Thyroid gland (tissue), 4 donors: ENCODE measurements around the gene PKIB. TPM values are rescaled to one million over a fixed set of nuclear protein-coding genes. Genes with fewer than 3 reads are reported as not detected.

Experiments
- DNase-seq, 2 donors: peaks; one replicate each; pipeline ENCODE4 v3.0.0-alpha.2; 2019
- H3K27ac ChIP-seq, 3 donors: fragments of 200-600 bp; sonication (generic); 1 replicate in 2 of 3; 2 replicates in 1 of 3; pipeline ENCODE4 v1.5.1; 2016 to 2019; ENCODE audit warnings: mild to moderate bottlenecking in 1 of 3, moderate library complexity in 1 of 3
- H3K27me3 ChIP-seq: fragments of 200-600 bp; sonication (generic); one replicate; pipeline ENCODE4 v1.5.1; 2019
- H3K36me3 ChIP-seq, 2 donors: fragments of 200-600 bp; sonication (generic); one replicate each; pipeline ENCODE4 v1.5.1; 2016 to 2019
- H3K4me1 ChIP-seq, 2 donors: fragments of 200-600 bp; sonication (generic); one replicate each; pipeline ENCODE4 v1.5.1; 2017 to 2019
- H3K4me3 ChIP-seq, 3 donors: fragments of 200-600 bp; sonication (generic); replicated peaks in 1 of 3; 1 replicate in 2 of 3; 2 replicates in 1 of 3; pipeline ENCODE4 v1.5.1; 2016; ENCODE audit warnings: mild to moderate bottlenecking in 1 of 3
- H3K9me3 ChIP-seq: fragments of 200-600 bp; sonication (generic); one replicate; pipeline ENCODE4 v1.5.1; 2017
- POLR2A ChIP-seq, 2 donors: fragments of 450-650 bp; IDR thresholded peaks; one replicate each; pipeline ENCODE4 v1.6.1; 2017; ENCODE audit warnings: antibody characterized with exemption in 2 of 2, mild to moderate bottlenecking in 2 of 2, moderate library complexity in 1 of 2
- WGBS, 2 donors: methylation state at CpG; one replicate each; pipeline ENCODE4 v1.1.5; 2017; 5-methylcytosine and 5-hydroxymethylcytosine counted together
- intact Hi-C: fragments of 100-400 bp; cut with DNase I; formaldehyde crosslinking; loops from one replicate; pipeline ENCODE4 v1.15.1; 2023
- total RNA-seq, 4 donors: library from RNA; depleted of rRNA; stranded (reverse); fragments of >200 nt; gene quantifications; one replicate each; pipeline ENCODE4 v1.2.3, GENCODE V29; 2016
- TF ChIP-seq, protein P1 (sequence below), 6 experiments: fragments of 200-600 bp in 3 of 6; fragments of 450-650 bp in 3 of 6; sonication (generic) in 3 of 6; IDR thresholded peaks; one replicate each; pipeline ENCODE4 v1.5.1; 2016 to 2019; ENCODE audit warnings: antibody characterized with exemption in 6 of 6, mild to moderate bottlenecking in 2 of 6, inconsistent platforms in 1 of 6, moderate library complexity in 1 of 6

The PKIB gene
- total RNA-seq, 4 donors from 2014 or later = 0.83 to 3.0 (median 1.5) TPM

DNA sequence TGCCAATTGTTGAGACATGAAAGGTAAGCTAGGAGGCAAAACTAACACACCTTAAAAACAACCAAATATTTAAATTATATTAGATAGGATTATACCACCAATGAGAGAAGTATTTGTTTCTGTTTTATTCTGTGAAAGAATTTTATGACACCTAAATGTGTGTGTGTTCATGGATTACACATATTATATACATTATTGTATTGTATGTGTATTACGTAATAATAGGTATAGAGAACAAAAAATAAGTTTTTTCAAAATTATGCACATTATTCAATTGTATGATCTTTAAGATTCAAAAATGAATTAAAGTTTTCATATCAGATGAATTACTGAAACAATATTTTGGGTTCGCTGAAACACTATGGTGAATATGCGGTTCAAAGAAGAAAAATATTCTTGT, 85.0 kb downstream of the PKIB start:
- Histone ChIP-seq H3K27me3 (no peaks in the 10 kb centered on the region), H3K4me1 (no peaks in the 10 kb centered on the region), H3K36me3 (no peaks in the 10 kb centered on the region), H3K9me3 (no peaks in the 10 kb centered on the region), H3K4me3 (no peak overlapping the region), H3K27ac (no peak overlapping the region)
- intact Hi-C loops = no loop called here
- TF ChIP-seq, protein P1, sequence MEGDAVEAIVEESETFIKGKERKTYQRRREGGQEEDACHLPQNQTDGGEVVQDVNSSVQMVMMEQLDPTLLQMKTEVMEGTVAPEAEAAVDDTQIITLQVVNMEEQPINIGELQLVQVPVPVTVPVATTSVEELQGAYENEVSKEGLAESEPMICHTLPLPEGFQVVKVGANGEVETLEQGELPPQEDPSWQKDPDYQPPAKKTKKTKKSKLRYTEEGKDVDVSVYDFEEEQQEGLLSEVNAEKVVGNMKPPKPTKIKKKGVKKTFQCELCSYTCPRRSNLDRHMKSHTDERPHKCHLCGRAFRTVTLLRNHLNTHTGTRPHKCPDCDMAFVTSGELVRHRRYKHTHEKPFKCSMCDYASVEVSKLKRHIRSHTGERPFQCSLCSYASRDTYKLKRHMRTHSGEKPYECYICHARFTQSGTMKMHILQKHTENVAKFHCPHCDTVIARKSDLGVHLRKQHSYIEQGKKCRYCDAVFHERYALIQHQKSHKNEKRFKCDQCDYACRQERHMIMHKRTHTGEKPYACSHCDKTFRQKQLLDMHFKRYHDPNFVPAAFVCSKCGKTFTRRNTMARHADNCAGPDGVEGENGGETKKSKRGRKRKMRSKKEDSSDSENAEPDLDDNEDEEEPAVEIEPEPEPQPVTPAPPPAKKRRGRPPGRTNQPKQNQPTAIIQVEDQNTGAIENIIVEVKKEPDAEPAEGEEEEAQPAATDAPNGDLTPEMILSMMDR (IDR thresholded peaks at IDR 0.05) = no peak
- no peak for TF ChIP-seq POLR2A (IDR thresholded peaks at IDR 0.05)
- DNase-seq = no peak
- 63 to 73% methylated on average over 3 of the region's 3 CpGs for WGBS, 2 donors

DNA sequence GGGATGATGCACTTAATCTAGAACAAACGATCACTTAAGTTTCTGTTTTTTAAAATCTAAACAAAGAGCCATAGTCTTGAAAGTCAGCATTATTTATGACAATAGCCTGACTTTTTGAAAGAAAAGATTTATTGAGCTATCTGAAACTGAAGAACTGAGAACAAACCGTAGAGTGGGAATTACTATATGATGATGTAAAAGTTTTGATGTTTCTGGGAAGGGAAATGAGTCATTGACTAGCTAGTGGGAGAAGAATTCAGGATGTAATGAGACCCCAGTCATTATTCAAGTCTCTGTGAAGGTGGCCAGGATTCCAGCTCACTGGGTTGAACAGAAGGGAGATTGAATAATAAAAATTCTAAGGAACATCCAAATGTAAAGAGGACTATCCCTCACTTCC, 85.9 kb downstream of the PKIB start:
- 60 to 67% methylated on average over 2 of the region's 2 CpGs for WGBS, 2 donors
- no peak overlapping the region for H3K4me3 ChIP-seq
- intact Hi-C loops = no loop called here
- no peaks in the 10 kb centered on the region for H3K36me3 ChIP-seq
- no peaks in the 10 kb centered on the region for H3K9me3 ChIP-seq
- no peaks in the 10 kb centered on the region for H3K4me1 ChIP-seq
- TF ChIP-seq, protein P1 (IDR thresholded peaks at IDR 0.05) = no peak
- no peak for TF ChIP-seq POLR2A (IDR thresholded peaks at IDR 0.05)
- no peaks in the 10 kb centered on the region for H3K27me3 ChIP-seq
- no peak overlapping the region for H3K27ac ChIP-seq
- DNase-seq = no peak

DNA sequence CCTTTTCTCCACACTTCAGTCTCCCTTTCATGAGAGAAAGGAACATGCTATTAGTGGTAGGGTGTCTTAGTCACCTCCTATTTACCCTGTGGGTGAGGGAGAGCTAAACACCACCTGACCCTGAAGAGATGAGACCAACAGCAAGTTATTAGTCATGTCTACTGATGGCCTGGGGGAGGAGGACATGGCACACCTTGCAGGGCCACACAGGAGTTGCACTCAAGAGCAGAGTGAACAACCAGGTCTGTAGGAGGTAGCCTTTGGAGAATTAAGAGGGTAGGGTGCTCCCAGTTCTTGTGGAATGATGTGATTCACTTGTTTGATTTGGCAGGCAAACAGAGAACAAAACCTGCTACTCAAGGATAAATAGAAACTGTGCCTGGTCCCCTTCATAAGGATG, 86.6 kb downstream of the PKIB start:
- H3K36me3 ChIP-seq = no peaks in the 10 kb centered on the region

DNA sequence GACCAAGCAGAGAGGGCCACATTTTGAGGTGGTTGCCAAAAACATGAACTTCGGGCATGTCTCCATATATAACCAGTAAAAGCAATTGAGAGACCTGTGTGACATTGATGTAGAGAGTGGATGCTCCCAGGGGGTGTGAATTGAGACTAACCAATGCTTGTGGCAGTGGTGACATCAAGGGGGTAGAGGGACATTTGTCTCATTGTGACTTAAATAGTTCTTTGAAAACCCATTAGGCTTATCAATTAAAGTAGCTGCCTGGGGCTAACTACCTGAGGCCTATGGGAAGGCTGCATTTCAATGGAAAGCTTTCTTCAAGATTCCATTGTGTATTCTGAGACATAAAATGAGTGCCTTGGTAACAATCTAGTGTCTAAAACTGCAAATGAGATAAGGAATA, 87.3 kb downstream of the PKIB start:
- Histone ChIP-seq H3K4me3 (no peak overlapping the region), H3K9me3 (no peaks in the 10 kb centered on the region), H3K4me1 (no peaks in the 10 kb centered on the region), H3K27me3 (no peaks in the 10 kb centered on the region), H3K36me3 (no peaks in the 10 kb centered on the region), H3K27ac (no peak overlapping the region)
- WGBS, 2 donors = 65 to 73% methylated on average over 1 of the region's 1 CpG
- no peak for TF ChIP-seq POLR2A (IDR thresholded peaks at IDR 0.05)
- TF ChIP-seq, protein P1 (IDR thresholded peaks at IDR 0.05) = no peak
- intact Hi-C loops = no loop called here
- no peak for DNase-seq

More for the DNA sequence above, 86.6 kb downstream of the PKIB start:
- intact Hi-C loops = no loop called here
- no peak for TF ChIP-seq POLR2A (IDR thresholded peaks at IDR 0.05)
- TF ChIP-seq, protein P1 (IDR thresholded peaks at IDR 0.05) = no peak
- no peaks in the 10 kb centered on the region for H3K4me1 ChIP-seq
- H3K27ac ChIP-seq = no peak overlapping the region
- H3K4me3 ChIP-seq = no peak overlapping the region
- no peaks in the 10 kb centered on the region for H3K27me3 ChIP-seq
- no peak for DNase-seq
- no peaks in the 10 kb centered on the region for H3K9me3 ChIP-seq

DNA sequence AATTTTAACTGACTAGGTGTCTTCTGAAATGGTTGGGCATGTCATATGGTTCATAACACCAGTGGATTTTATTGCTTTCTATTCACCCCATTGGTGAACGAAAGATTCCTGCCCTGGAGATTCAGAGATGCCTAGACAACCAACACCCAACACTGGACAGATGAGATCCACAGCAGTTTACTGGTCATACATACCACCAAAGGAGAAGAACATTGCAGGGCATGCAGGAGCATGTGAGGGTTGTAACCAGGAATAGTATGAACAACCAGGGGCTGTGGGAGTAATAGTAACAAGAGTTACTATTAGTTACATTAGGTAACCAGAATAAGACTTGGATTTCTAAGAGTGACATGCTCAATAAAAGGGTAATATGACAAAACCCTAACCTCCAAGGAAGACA, 91.5 kb downstream of the PKIB start:
- Histone ChIP-seq H3K27me3 (no peaks in the 10 kb centered on the region), H3K9me3 (no peaks in the 10 kb centered on the region), H3K27ac (no peak overlapping the region), H3K36me3 (no peaks in the 10 kb centered on the region), H3K4me3 (no peak overlapping the region), H3K4me1 (no peaks in the 10 kb centered on the region)
- intact Hi-C loops = no loop called here
- no peak for DNase-seq
- no peak for TF ChIP-seq POLR2A (IDR thresholded peaks at IDR 0.05)
- TF ChIP-seq, protein P1 (IDR thresholded peaks at IDR 0.05) = no peak
- WGBS, 2 donors = 92 to 100% methylated on average over 1 of the region's 1 CpG
